GM15510 (cell line): ENCODE results near the gene GPR18.

Source experiments
- POLR2A ChIP-seq: IDR thresholded peaks from 3 replicates; pipeline ENCODE4 v1.6.1; 2011; ENCODE audit warnings: borderline replicate concordance; ENCODE audit not compliant: insufficient read length; ENCODE audit errors: extremely low read depth

GPR18 gene

DNA sequence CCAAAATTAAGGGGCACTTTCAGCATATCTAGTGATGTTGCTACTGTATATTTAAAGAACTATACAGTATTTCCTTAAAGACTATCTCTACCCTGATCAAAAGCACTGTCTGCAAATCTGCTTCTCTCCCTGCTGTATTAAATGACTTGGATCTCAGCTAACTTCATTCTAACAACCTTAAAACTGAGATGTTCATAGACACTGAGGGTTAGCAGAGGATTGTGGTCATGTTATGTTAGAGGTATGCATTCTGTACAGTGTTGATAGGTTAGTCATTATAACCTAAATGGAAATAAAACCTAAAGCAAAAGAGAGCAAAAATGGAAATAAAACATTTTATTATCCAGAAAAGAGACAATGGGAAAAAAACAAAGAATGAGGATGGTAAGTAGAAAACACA, 39.2 kb upstream of the GPR18 start:
- no peak for TF ChIP-seq POLR2A

DNA sequence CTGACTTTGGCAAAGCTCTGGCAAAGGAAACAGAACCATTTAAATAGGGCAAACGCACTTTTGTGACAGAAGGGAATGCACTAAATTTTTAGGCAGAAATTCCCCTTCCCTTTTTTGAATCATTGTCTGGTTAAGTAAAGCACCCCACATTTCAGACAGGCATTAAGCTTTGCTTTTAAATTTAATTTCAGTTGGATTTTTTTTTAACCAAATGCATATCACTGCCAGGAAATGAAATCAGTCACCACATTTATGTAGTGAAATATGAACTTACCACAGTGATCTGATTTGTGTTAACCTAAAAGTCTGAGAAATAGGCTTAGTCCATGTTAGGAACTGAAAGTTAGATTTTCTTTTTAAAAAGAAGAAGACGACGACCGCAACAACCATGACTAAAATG, 38.2 kb upstream of the GPR18 start:
- TF ChIP-seq POLR2A = no peak

DNA sequence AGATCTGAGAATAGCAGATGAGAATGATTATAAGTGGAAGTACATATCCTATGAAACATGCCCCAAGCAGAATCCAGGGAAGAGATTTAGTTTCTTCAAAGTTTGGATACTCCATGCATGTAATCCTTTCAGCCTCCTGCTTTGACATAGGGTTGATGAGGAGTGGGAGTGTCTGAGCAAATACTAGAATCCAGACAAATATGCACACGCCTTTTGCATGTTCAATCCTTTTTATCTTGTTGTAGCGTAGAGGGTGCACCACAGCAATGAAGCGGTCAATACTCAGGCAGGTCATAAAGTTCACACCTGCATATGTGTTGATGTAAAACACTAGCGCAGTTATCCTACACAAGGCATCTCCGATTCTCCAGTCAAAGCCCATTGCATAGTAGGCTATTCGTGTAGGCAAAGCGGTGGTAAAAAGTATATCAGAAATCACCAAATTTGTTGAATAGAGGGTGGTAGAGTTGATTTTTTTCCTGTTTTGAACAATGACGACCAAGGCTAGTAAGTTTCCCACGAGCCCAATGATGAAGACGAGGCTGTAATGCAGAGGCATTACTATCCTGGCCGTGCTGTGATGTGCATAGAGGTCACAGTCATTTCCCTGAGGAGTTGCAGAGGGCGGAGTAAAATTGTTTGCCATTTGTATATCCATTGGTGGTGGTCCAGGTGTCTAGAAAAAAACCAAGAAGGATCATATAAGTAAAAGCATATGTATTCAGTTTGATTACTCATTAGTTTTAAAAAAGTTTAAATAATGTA, 37.5 kb upstream of the GPR18 start:
- TF ChIP-seq POLR2A = no peak

DNA sequence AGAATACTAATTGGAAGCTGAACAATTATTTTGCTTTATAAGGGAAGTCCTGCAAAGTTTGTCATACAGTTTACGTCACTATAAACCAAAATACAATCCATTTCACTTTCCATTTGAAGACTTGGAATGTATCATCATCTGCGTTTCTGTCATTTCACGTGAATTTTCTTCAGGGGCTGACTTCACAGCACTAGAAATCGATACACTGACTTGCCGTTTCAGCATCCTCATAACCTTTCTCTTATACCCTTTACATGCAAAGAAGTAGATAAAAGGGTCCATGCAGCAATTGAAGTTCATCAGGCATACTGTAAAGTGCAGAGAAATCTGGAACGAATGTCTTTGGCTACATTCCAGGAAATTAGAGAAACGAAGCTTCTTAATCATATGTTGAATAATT, 36.8 kb upstream of the GPR18 start:
- no peak for TF ChIP-seq POLR2A

DNA sequence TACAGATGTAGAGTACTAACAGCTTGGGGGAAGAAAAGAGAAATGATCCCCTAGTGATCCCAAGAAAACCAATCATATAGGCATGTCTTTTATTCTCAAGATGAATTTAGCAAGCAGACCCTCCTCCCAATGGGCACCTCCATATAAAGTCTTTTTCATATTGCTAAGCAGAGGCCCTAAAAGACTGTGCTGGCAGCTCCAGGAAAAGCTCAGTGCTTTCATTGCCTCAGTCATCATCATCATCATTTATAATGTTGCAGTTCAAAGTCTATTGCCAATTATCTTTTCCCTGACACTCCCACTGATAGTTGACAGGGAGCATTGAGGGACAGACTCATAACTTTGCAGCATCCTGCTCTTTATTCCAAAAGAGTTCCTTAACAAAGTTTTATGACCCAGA, 36.0 kb upstream of the GPR18 start:
- TF ChIP-seq POLR2A = no peak

DNA sequence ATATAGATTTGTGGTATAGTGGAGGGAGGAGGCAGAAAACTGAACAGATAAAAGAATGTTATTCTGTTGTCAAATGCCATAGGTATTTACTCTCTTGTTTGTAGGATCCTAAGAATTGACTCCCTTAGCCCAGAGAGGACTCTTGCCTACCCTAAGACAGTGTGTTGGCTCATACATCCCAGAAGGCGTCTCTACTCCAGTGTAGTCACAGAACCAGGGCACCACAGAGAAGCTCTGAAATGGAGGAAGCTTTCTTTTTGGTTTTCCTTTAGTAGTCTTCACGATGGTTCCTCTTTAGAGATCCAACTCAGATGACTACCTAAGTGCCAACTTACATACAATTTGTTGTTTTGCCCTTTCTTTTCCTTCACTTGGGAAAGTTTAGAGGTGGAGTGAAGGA, 35.0 kb upstream of the GPR18 start:
- TF ChIP-seq POLR2A = no peak

DNA sequence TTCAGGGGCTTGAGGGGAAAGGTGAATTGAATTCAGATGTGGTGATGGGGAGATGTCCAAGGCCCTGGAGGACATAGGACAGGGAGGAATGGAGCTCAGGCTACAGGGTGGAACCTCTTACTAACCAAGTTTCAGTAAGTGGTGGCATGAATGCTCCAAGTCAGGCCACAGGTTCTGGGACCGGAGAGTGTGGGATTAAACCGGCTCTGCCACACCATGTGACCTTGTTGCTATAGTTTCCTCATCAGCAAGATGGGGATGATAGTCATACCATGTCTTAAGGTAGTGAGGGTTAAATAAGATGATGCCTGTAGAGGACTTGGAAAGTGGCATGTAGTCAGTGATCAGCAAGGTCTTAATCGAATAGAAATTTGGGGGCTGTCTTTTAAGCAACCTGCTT, 32.7 kb upstream of the GPR18 start:
- no peak for TF ChIP-seq POLR2A

DNA sequence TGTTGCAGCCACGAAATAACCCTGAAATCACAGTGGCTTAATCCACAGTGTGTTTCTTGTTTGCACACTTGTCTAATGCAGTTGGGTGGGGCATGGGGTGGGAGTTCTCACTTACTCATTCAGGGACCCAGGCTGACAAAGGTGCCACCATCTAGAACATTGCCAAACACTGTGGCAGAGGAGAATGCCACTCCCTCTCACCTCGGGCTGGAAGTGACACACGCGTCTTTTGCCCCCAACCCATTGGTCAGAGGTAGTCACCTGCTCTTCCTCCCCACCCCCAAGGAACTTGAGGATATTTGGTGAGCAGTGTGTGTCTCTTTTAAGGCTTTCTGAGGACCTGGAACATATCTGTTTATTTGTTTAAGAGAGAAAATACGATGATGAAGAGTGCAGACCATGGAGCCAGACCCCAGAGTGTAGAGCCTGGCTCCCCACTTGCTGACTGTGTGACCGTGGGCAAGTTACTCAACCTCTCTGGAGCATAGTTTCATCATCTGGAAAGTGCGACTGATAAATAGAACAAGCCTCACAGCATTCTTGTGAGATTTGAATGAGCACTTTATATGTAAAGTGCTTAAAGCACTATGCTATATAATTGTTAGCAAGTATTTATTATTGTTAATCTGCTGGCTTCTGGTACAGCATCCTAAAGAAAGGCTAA, 31.6 kb upstream of the GPR18 start:
- no peak for TF ChIP-seq POLR2A

DNA sequence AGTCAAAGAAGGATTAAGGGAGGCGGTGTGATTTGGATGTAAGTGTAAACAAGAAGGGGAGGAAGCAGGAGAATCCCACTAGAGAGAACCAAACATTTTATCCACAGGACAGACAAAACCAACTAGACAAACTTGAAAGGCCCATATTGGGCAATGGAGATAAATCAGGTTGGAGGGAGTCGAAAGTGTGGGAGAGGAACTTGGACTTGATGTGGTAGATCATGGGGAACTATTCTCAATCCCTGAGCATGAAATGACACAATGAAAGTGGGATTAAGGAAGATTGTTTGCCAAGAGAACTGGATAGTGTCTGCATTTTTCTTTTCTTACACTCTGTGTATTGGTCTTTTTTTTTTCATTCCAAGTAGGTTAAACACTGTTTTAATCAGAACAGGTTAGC, 31.1 kb upstream of the GPR18 start:
- no peak for TF ChIP-seq POLR2A

DNA sequence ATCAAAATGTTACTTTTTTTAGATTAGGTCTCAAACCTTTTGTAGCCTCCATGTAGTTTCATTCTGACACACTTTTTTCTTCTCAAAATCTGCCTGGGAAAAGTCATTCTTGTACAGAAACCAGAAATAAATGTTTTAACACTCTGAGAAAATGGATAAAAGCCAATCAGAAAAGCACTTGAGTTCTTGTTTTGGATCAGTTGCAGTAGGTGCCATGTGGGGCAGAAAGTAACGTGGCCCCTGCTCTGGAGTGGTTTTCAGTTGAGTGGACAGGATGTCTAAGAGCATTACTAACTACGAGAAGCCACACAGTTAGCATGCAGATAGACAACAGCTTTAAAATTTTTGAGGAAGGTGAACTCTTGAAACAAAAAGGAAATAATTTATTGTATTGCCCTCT, 29.9 kb upstream of the GPR18 start:
- no peak for TF ChIP-seq POLR2A

DNA sequence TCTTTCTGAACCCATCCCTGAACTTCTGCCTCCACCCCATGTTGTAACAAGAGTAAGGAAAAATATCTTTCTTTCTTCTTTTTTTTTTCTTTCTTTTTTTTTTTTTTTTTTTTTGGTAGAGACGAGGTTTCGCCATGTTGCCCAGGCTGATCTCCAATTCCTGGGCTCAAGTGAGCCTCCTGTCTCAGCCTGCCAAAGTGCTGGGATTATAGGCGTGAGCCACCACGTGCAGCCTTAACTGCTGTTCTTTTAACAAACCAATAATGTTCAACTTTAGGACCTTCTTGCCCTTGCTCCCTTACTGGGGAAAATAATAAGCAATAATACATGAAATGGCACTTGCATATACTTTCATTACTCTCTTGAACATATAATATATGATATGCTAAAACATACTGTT, 29.4 kb upstream of the GPR18 start:
- TF ChIP-seq POLR2A = no peak

DNA sequence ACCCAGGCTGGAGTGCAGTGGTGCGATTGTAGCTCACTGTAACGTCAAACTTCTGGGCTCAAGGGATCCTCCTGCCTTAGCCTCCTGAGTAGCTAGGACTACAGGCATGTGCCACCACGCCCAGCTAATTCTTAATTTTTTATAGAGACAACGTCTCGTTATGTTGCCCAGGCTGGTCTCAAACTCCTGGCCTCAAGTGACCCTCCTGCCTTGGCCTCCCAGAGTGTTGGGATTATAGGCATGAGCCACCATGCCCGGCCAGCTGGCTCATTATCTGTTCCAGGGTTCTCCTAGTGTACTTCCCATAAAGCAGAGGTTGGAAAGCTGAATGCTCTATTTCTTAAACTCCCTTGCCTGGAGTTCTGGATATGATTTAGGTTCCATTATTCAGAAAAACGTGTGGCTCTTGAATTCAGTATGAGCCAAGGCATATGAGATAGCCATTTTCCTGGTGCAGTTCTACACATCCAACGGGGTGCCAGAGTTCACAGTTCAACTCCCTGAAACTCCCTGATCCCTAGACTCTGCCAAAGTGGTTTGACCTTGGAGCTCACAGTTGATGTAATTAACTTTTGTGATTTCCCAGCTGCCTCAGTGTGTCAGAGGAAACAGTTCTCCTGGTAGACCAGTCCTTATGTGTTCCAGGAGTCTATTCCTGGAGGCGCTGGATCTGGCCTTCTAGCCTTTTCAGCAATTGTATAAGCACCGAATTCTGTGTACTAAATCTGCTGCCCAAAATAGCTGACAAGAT, 27.4 kb upstream of the GPR18 start:
- no peak for TF ChIP-seq POLR2A

DNA sequence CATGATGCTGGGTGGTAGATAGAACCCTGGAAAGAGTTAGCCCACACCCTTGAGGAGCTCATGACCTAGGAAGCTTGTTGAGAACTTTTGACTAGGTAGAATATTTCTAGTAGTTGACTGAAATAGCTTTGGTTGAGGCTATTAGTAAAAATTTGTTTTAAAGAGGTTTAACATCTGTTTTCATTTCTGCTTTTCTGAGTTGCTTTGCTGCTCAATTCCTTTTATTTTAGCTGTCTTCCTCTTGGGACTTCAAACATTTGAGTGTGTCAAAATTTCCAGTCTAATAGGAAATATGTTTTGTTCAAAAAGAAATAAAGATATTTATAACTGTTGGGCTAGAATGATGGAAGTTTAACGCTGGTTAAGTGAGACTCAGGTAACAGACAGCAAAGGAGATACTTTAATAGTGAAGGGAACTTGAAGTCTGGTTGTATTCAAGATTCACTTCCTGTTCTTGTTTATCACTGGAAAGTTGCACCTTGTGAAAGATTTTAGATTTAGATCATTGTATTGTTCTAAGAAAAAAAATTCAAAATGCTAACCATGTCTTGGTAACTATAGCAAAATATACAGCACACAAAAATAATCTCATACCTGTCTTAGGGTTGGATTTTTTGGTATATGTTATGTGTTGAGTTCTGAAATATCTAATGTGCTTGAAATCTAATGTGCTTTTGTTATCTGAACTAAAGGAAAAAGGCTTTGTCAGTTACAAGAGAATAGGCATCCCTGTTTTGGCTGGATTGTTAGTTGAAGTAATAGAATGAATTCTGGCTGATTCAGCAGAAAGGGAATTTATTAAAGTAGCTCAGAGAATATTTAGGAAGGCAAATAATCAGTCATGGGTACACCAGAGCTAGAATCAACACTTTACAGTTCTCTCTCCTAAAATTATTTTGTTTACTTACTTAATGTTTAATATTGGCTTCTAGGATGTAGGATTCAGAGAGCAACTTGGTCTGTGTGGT, 24.4 kb upstream of the GPR18 start:
- TF ChIP-seq POLR2A = no peak

DNA sequence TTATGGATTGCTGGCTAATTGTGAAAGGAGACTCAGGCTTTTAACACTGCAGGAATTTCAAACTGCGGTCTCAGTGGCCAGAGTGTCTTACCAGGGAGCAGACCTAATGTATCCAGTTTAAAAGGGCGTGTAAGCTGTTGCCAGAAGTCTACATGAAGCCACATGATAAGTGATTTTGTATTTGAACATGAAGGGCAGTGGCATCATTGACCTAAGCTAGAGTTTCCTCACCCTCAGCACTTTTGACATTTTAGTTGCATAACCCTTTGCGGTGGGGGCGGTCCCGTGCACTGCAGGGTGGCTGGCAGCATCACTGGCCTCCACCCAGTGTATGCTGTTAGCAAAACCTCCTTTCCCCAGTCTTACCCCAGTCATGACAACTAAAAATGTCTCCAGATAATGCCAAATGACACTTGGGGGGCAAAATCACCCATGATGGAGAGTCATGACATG, 23.7 kb upstream of the GPR18 start:
- no peak for TF ChIP-seq POLR2A
